ENCODE results near the gene NBPF1. TPM values are rescaled to one million over a fixed set of nuclear protein-coding genes. Genes with fewer than 3 reads are reported as not detected.
"Not testable (repeated sequence)": the region's sequence is repeated elsewhere in the genome, so short reads cannot be mapped to it uniquely, and the experiment has no call there.

Gene NBPF1
- polyA plus RNA-seq, 1 experiment, result 36.6 TPM

DNA sequence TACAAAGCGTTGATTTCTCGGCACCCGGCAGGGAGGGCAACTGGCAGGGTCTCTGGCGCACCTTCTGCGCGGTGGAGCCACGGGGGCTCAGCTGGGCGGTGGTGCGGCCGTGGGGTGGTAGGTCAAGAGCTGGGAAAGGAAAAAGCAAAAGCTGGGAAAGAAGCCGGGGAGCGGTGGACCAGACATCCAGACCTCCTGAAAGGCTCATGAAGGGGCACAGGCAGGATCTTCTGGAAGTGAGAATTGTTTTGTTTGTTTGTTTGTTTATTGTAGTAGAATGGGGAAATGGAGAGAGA is 92.1 kb downstream of the NBPF1 start:
- CTCF ChIA-PET, result no interaction called here
- POLR2A ChIA-PET, result interaction anchor here (0.6 kb wide), 1 partner anchor 21 kb away, joined by 5 read pairs; no protein-coding TSS in a partner anchor
- Histone ChIP-seq H3K27me3 (ENCODE audit: control insufficient read depth, insufficient read depth, low read length) (peaks cover 34% of the 10 kb centered on the region), H3K9me3 (ENCODE audit: control insufficient read depth, insufficient read depth, low read length) (peaks cover 5% of the 10 kb centered on the region; the same call in 1 of the 2 replicates), H3K27ac (ENCODE audit: low read depth, low read length) (no peak overlapping the region), H3K4me3 (ENCODE audit: low read depth, low read length) (no peak overlapping the region)
- TF ChIP-seq, protein P1, sequence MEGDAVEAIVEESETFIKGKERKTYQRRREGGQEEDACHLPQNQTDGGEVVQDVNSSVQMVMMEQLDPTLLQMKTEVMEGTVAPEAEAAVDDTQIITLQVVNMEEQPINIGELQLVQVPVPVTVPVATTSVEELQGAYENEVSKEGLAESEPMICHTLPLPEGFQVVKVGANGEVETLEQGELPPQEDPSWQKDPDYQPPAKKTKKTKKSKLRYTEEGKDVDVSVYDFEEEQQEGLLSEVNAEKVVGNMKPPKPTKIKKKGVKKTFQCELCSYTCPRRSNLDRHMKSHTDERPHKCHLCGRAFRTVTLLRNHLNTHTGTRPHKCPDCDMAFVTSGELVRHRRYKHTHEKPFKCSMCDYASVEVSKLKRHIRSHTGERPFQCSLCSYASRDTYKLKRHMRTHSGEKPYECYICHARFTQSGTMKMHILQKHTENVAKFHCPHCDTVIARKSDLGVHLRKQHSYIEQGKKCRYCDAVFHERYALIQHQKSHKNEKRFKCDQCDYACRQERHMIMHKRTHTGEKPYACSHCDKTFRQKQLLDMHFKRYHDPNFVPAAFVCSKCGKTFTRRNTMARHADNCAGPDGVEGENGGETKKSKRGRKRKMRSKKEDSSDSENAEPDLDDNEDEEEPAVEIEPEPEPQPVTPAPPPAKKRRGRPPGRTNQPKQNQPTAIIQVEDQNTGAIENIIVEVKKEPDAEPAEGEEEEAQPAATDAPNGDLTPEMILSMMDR (IDR thresholded peaks at IDR 0.05; ENCODE audit: low read depth, low read length), result no peak
- DNase-seq (ENCODE audit: low read depth, low spot score), result no peak

DNA sequence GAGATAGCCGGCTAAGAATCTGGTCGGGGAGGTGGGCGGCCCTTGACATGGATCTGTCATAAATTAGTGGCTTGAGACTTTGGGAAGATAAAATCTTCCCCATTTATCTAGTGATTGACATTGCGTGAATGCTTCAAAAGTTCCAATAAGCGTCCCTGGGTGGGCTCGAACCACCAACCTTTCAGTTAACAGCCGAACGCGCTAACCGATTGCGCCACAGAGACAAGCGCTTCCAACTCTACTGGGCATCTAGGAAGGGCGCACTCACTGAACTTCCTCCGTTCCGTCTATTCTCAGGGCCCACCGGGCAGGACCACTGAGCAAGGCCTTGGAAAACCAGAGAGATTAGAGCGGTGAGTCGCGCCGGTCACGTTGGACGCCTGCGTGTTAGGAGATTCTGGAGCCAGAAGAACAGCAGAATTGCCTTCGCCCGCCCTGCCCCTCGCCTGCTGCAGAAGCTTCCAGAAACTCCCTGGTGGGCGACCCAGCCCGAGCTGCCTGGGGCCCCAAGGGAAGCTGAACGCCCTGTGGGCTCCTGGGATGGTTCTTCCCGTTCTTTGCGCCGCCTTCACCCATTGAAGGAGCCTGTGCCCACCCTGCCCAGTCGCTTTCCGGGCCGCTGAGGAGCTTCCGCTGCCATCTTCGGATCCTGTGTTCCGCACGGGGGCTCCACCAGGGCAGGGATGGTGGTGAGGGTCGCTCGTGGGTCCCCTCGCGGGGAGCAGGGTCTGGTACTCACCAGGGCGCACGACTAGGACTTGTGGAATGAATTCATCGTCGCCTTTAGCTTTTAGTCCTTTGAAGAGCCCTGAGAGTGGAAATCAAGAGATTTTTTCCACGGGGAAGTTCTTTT is 92.7 kb downstream of the NBPF1 start:
- POLR2A ChIA-PET, result interaction anchor here (0.6 kb wide), 1 partner anchor 21 kb away, joined by 5 read pairs; no protein-coding TSS in a partner anchor
- H3K9me3 ChIP-seq (ENCODE audit: control insufficient read depth, insufficient read depth, low read length); H3K4me3 ChIP-seq (ENCODE audit: low read depth, low read length); CTCF ChIA-PET; H3K27ac ChIP-seq (ENCODE audit: low read depth, low read length); DNase-seq (ENCODE audit: low read depth, low spot score): not testable (repeated sequence)
- peaks cover 32% of the 10 kb centered on the region for H3K27me3 ChIP-seq (ENCODE audit: control insufficient read depth, insufficient read depth, low read length)

DNA sequence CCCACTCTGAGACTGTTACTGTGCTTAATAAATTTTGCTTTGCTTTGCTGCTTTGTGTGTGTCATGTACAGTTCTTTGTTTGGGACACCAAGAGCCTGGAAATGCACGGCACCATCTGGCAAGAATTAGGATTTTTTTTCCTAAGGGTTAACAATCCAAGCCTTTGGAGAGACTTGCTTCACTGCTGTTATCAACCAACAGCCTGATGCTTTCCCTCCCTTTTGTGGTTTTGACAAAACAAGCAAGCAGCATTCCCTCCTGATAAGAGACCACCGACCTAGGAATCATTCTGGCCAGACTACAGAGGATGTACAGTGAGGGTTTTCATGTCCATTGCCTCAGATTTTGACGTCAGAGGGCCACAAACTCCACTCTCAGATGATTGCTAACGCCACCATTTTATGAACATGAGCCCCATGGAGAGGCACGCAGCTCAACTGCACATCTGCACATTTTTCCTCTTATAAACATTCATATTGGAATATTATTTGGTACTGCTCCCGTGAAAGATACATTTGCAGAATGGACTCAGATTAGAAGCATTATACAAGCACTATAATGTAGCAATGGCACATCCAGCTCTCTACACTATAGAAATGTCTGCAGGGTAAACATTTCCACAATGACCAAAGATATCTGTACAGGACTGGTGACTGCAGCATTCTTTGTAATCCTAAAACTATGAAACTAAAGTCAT is 94.0 kb downstream of the NBPF1 start:
- H3K27ac ChIP-seq (ENCODE audit: low read depth, low read length); POLR2A ChIA-PET; CTCF ChIA-PET; DNase-seq (ENCODE audit: low read depth, low spot score); H3K9me3 ChIP-seq (ENCODE audit: control insufficient read depth, insufficient read depth, low read length); H3K4me3 ChIP-seq (ENCODE audit: low read depth, low read length): not testable (repeated sequence)
- peaks cover 29% of the 10 kb centered on the region for H3K27me3 ChIP-seq (ENCODE audit: control insufficient read depth, insufficient read depth, low read length)

DNA sequence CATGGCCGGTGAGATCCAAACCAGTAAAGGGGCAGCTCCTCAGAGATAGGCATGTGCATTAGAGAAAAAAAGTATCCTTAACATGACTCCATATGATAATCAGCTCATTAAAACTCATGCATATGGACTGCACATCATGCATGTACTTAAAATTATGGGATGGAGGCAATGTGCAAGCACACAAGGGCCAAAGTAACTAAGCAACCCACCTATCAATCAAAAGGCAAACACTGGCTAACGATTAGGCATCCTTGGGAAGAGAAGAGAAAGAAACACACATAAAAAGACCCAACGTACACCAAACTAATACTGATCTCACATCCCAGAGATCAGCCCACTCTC is 94.5 kb downstream of the NBPF1 start:
- DNase-seq (ENCODE audit: low read depth, low spot score); H3K27ac ChIP-seq (ENCODE audit: low read depth, low read length); H3K9me3 ChIP-seq (ENCODE audit: control insufficient read depth, insufficient read depth, low read length); H3K4me3 ChIP-seq (ENCODE audit: low read depth, low read length); CTCF ChIA-PET; POLR2A ChIA-PET: not testable (repeated sequence)
- H3K27me3 ChIP-seq (ENCODE audit: control insufficient read depth, insufficient read depth, low read length), result peaks cover 29% of the 10 kb centered on the region

GRCh38 chr1:16516694-16517410 is 96.5 kb downstream of the NBPF1 start:
- H3K27ac ChIP-seq (ENCODE audit: low read depth, low read length); POLR2A ChIA-PET; DNase-seq (ENCODE audit: low read depth, low spot score); H3K4me3 ChIP-seq (ENCODE audit: low read depth, low read length); CTCF ChIA-PET; H3K9me3 ChIP-seq (ENCODE audit: control insufficient read depth, insufficient read depth, low read length): not testable (repeated sequence)
- peaks cover 13% of the 10 kb centered on the region for H3K27me3 ChIP-seq (ENCODE audit: control insufficient read depth, insufficient read depth, low read length)

- POLR2A ChIA-PET, result interaction anchor here (0.6 to 2.3 kb wide), 12 partner anchors 21 to 391 kb away, joined by 3 to 12 read pairs (median 4); partner anchors contain the start of genes NECAP2 and RNU1-2
- Histone ChIP-seq H3K27ac (ENCODE audit: low read depth, low read length) (peak within 1 kb of the TSS; percentile 92), H3K4me3 (ENCODE audit: low read depth, low read length) (peak within 1 kb of the TSS; percentile 40; the same call in 1 of the 2 replicates)
- CTCF ChIA-PET; H3K27me3 ChIP-seq (ENCODE audit: control insufficient read depth, insufficient read depth, low read length); H3K9me3 ChIP-seq (ENCODE audit: control insufficient read depth, insufficient read depth, low read length): not testable (repeated sequence)
- DNase-seq (ENCODE audit: low read depth, low spot score), result peak; percentile 49
These were observed 99.0 kb downstream of the NBPF1 start, which contains the start of gene RNU1-1 for GRCh38 chr1:16514107-16515055. Gene RNU1-1 (minus strand): TSS chr1:16514285.

DNA sequence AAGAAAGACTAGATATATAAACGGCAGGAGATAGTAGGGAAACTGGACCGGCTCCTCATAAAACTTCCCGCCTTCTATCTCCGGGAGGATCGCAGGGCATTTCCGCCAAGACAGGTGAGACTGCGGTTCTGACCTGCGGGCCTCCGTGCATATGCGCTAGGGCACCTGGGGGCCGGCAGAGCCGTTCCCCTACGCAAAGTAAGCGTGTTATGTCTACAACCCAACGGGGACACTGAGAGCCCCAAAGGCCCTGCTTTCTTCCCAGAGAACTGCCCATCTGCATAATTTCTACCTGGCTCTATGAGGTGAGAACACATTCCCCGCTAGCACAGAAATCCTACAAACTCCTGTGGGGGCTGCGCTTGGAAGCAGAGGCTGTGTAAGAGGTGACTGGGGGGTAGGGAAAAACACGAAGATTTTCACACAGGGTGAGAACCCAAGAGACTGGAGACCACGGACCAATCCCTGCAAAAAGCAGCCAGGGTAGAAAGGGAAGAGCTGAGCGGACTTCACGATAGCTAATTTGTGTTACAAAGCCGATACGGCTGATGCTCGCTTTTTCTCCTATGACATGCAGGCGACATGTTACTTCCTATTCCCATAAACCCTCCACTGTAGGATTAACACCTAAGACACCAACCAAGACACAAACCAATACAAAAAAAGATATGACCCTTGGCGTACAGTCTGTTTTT is 99.8 kb downstream of the NBPF1 start:
- H3K27me3 ChIP-seq (ENCODE audit: control insufficient read depth, insufficient read depth, low read length); H3K9me3 ChIP-seq (ENCODE audit: control insufficient read depth, insufficient read depth, low read length); H3K4me3 ChIP-seq (ENCODE audit: low read depth, low read length); H3K27ac ChIP-seq (ENCODE audit: low read depth, low read length): not testable (repeated sequence)
- ChIA-PET CTCF (interaction anchor here (0.6 kb wide), 1 partner anchor 485 kb away, joined by 3 read pairs; no protein-coding TSS in a partner anchor), POLR2A (interaction anchor here (0.6 to 2.3 kb wide), 14 partner anchors 20 to 438 kb away, joined by 3 to 12 read pairs (median 5); partner anchors contain the start of genes NECAP2 and RNU1-2)
- peak; percentile 94 for DNase-seq (ENCODE audit: low read depth, low spot score)

DNA sequence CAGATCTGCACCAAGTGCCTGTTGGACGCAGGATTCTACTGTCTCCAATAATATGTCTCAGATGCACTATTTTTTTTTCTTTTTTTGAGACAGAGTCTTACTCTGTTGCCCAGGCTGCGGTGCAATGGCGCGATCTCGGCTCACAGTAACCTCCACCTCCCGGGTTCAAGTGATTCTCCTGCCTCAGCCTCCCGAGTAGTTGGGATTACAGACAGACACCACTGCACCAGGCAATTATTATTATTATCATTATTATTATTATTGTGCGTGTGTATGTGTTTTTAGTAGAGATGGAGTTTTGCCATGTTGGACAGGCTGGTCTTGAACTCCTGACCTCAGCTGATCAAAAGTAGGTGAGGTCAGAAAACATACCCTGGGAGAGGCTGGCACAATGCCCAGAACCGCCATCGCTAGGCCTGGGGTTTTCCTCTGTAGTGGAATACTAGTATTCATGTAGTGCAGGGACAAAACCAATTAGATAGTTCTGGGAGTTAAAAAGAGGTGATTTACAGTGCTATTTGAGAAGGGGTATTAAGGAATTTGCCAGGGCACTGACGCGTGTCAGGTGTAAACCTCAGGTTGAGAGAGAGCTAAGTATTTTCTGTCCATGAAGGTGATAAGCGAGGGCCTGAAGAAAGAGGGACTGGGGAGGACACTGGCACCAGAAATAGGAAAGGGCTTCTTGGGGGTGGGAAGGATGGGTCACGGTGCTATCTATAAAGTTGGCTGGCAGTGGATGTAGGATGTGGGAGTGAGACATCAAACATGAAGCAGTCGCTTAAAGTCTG is 100.5 kb downstream of the NBPF1 start:
- DNase-seq (ENCODE audit: low read depth, low spot score); H3K4me3 ChIP-seq (ENCODE audit: low read depth, low read length); CTCF ChIA-PET; H3K27ac ChIP-seq (ENCODE audit: low read depth, low read length); H3K27me3 ChIP-seq (ENCODE audit: control insufficient read depth, insufficient read depth, low read length); H3K9me3 ChIP-seq (ENCODE audit: control insufficient read depth, insufficient read depth, low read length): not testable (repeated sequence)
- POLR2A ChIA-PET, result interaction anchor here (1.3 to 2.3 kb wide), 2 partner anchors 391 to 392 kb away, joined by 8 to 12 read pairs; no protein-coding TSS in a partner anchor
